WERI-Rb-1 (cell line): ENCODE data around the gene GALNT18.
A peak's percentile ranks its signal among the peaks of the same experiment; 100 is the strongest.

ENCODE experiments used
- DNase-seq: peaks from one replicate; pipeline ENCODE4 v3.0.0-alpha.2; 2020
- H3K27ac ChIP-seq: fragments of 250-450 bp; sonication (Bioruptor Pico); 2 replicates; pipeline ENCODE4 v1.5.1; 2020; ENCODE audit warnings: mild to moderate bottlenecking, moderate library complexity
- H3K27me3 ChIP-seq: fragments of 250-450 bp; sonication (Bioruptor Pico); 2 replicates; pipeline ENCODE4 v1.5.1; 2021; ENCODE audit warnings: mild to moderate bottlenecking, low read depth, moderate library complexity; ENCODE audit not compliant: insufficient read depth, severe bottlenecking
- H3K36me3 ChIP-seq: fragments of 250-450 bp; sonication (Bioruptor Pico); 2 replicates; pipeline ENCODE4 v1.5.1; 2020; ENCODE audit warnings: mild to moderate bottlenecking, moderate library complexity
- H3K4me3 ChIP-seq: 2 replicates; pipeline ENCODE4 v1.5.1; 2011; ENCODE audit warnings: low read depth, mild to moderate bottlenecking, control low read depth, low read length
- H3K9me3 ChIP-seq: fragments of 250-450 bp; sonication (Bioruptor Pico); 2 replicates; pipeline ENCODE4 v1.5.1; 2021; ENCODE audit warnings: mild to moderate bottlenecking, moderate library complexity; ENCODE audit not compliant: severe bottlenecking
- CTCF ChIP-seq: IDR thresholded peaks from 2 replicates; pipeline ENCODE4 v1.5.1; 2011; ENCODE audit warnings: low read depth, mild to moderate bottlenecking, control low read depth, inconsistent platforms, low read length

The GALNT18 gene

GRCh38 chr11:11558826-11559225 is 63.0 kb downstream of the GALNT18 start:
- Histone ChIP-seq H3K9me3 (no peaks in the 10 kb centered on the region), H3K36me3 (no peaks in the 10 kb centered on the region), H3K27me3 (no peaks in the 10 kb centered on the region), H3K4me3 (no peak overlapping the region), H3K27ac (no peak overlapping the region)
- no peak for TF ChIP-seq CTCF
- no peak for DNase-seq

- H3K9me3 ChIP-seq = no peaks in the 10 kb centered on the region
- TF ChIP-seq CTCF = no peak
- no peak for DNase-seq
- no peak overlapping the region for H3K4me3 ChIP-seq
- H3K36me3 ChIP-seq = no peaks in the 10 kb centered on the region
- no peaks in the 10 kb centered on the region for H3K27me3 ChIP-seq
- H3K27ac ChIP-seq = no peak overlapping the region
These were observed 63.4 kb downstream of the GALNT18 start for GRCh38 chr11:11558396-11558795.

- Histone ChIP-seq H3K27ac (peak overlapping the region; percentile 21; the same call in 1 of the 2 replicates), H3K36me3 (no peaks in the 10 kb centered on the region), H3K4me3 (no peak overlapping the region), H3K9me3 (no peaks in the 10 kb centered on the region), H3K27me3 (no peaks in the 10 kb centered on the region)
- DNase-seq = peak; percentile 90
- TF ChIP-seq CTCF = no peak
These were observed 66.6 kb downstream of the GALNT18 start for GRCh38 chr11:11555208-11555607.

GRCh38 chr11:11553573-11553972 is 68.2 kb downstream of the GALNT18 start:
- H3K27ac ChIP-seq = no peak overlapping the region
- H3K4me3 ChIP-seq = no peak overlapping the region
- no peaks in the 10 kb centered on the region for H3K9me3 ChIP-seq
- no peaks in the 10 kb centered on the region for H3K27me3 ChIP-seq
- no peak for DNase-seq
- TF ChIP-seq CTCF = no peak
- H3K36me3 ChIP-seq = no peaks in the 10 kb centered on the region

- H3K27ac ChIP-seq = no peak overlapping the region
- H3K4me3 ChIP-seq = no peak overlapping the region
- no peaks in the 10 kb centered on the region for H3K27me3 ChIP-seq
- no peaks in the 10 kb centered on the region for H3K9me3 ChIP-seq
- no peak for DNase-seq
- no peaks in the 10 kb centered on the region for H3K36me3 ChIP-seq
- TF ChIP-seq CTCF = no peak
These were observed 69.2 kb downstream of the GALNT18 start for GRCh38 chr11:11552529-11553087.

GRCh38 chr11:11550534-11550933 is 71.3 kb downstream of the GALNT18 start:
- Histone ChIP-seq H3K9me3 (no peaks in the 10 kb centered on the region), H3K36me3 (no peaks in the 10 kb centered on the region), H3K27me3 (no peaks in the 10 kb centered on the region), H3K4me3 (no peak overlapping the region), H3K27ac (no peak overlapping the region)
- TF ChIP-seq CTCF = no peak
- no peak for DNase-seq
